Glutamatergic neuron (in vitro differentiated cells): ENCODE measurements around the gene ZBTB40. TPM values are rescaled to one million over a fixed set of nuclear protein-coding genes. Genes with fewer than 3 reads are reported as not detected.

ENCODE experiments used
- DNase-seq: peaks from one replicate; pipeline ENCODE4 v3.0.0; 2022
- H3K27ac Mint-ChIP-seq: one replicate; pipeline ENCODE4 v1.8.0; 2020; ENCODE audit warnings: mild to moderate bottlenecking, mixed read lengths, inconsistent platforms; ENCODE audit not compliant: unreplicated experiment
- H3K27me3 Mint-ChIP-seq: one replicate; pipeline ENCODE4 v1.8.0; 2020; ENCODE audit warnings: mild to moderate bottlenecking, moderate library complexity, mixed read lengths, inconsistent platforms; ENCODE audit not compliant: unreplicated experiment
- H3K36me3 Mint-ChIP-seq: one replicate; pipeline ENCODE4 v1.8.0; 2020; ENCODE audit warnings: mild to moderate bottlenecking, mixed read lengths, inconsistent platforms; ENCODE audit not compliant: unreplicated experiment
- H3K4me1 Mint-ChIP-seq: one replicate; pipeline ENCODE4 v1.8.0; 2020; ENCODE audit warnings: mild to moderate bottlenecking, low read depth, mixed read lengths, inconsistent platforms; ENCODE audit not compliant: unreplicated experiment
- H3K4me3 Mint-ChIP-seq: one replicate; pipeline ENCODE4 v1.8.0; 2020; ENCODE audit warnings: mild to moderate bottlenecking, mixed read lengths, inconsistent platforms; ENCODE audit not compliant: unreplicated experiment
- H3K9me3 Mint-ChIP-seq: one replicate; pipeline ENCODE4 v1.8.0; 2020; ENCODE audit warnings: mild to moderate bottlenecking, moderate library complexity, mixed read lengths, inconsistent platforms; ENCODE audit not compliant: unreplicated experiment
- CTCF ChIP-seq: fragments of 200-600 bp; sonication (generic); IDR thresholded peaks from one replicate; pipeline ENCODE4 v1.5.0; 2021; ENCODE audit not compliant: partially characterized antibody, unreplicated experiment
- total RNA-seq: library from RNA; stranded (reverse); fragmentation: NEBNext Ultra II Directional; extraction: Animal tissue kit (Norgen Biotek cat#: 25700); gene quantifications from one replicate; pipeline ENCODE4 v1.2.1, GENCODE V29; 2021; ENCODE audit not compliant: unreplicated experiment

ZBTB40 gene
- total RNA-seq, 1 donor from 2014 or later, result 25.7 TPM

DNA sequence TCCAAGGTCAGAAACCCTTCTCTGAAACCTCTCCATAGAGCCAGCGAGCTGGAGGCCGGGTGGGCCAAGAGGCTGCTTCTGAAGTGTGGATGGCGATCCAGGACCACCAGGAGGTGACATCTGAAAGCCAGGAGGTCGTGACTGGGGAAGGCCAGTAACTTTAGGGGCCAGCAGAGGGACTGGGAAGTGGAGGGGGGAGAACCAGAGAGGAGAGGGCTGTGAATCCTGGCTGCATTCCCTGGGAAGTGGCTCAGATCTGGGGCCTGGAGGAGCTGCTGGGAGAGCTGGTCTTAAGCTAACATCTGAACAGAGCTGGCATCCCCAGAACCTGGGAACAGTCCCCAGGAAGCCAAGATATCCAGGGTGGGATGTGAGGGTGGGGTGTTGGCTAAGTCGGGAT lies 100.4 kb downstream of the ZBTB40 start:
- Mint-ChIP-seq H3K9me3 (peaks cover 4% of the 10 kb centered on the region), H3K36me3 (peaks cover 3% of the 10 kb centered on the region), H3K27ac (no peak overlapping the region), H3K4me3 (no peak overlapping the region), H3K4me1 (peaks cover 13% of the 10 kb centered on the region), H3K27me3 (peaks cover 21% of the 10 kb centered on the region)
- DNase-seq, result no peak
- TF ChIP-seq CTCF, result no peak

DNA sequence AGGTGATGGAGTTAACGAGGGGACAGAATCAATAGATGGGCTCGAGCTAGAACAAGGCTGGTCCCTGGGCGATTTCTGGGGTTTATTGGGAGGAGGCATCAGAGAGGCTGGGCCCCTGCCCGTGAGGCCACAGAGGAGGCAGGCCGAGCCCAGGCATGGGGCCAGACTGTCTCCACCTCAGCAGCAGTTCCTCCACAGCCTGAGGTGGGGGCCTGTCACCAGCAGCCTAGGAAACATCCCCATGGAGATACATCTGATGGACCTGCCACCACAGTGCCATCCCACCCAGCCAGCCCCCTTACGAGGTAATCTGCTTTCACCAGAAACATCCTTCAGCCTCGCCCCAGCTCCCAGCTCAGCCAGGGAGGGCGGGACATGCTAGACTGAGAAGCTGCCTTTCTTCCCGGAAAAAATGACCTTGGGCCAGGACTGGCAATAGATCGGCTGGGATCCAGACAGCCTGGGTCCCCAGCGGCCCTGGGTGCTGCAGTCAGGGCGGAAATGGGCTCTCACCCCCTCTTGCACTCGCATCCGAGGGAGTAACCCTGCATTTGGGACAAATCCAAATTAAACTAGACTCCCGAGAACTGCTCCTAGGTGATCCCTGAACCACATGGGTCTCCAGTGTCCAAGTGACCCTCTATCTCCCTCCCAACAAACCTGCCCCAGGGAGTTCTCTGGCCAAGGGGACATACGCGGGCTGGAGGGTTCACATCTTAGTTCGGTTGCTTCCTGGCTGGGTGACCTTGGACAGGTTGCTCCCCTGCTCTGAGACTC lies 101.6 kb downstream of the ZBTB40 start:
- H3K36me3 Mint-ChIP-seq, result no peaks in the 10 kb centered on the region
- H3K27ac Mint-ChIP-seq, result no peak overlapping the region
- peaks cover 4% of the 10 kb centered on the region for H3K9me3 Mint-ChIP-seq
- H3K4me1 Mint-ChIP-seq, result peaks cover 13% of the 10 kb centered on the region
- DNase-seq, result no peak
- H3K27me3 Mint-ChIP-seq, result peaks cover 23% of the 10 kb centered on the region
- no peak overlapping the region for H3K4me3 Mint-ChIP-seq
- TF ChIP-seq CTCF, result no peak

DNA sequence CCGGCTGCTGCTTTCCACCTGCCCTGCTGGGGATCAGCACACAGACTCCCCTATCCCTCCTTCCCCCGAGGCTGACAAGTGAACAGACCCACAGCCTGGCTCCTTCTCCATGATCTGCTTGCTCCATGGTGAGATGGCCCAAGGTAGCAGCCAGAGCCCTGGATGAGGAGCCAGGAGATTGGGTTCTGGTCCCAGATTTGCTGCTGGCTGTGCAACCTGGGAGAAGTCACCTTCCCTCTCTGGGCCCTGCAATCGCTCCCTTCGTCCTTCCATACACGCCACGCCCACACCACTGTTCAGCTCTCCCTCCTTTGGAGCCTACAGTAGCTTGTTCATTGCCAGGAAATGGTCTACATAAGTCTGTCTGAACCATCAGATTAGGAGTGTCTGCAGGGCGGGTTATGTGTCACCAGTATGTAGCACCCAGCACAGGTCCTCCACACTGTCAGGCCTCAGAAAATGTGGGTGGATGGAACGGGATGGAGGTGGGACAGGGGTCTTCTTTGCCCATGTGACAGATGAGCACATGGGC lies 102.4 kb downstream of the ZBTB40 start:
- H3K36me3 Mint-ChIP-seq, result no peaks in the 10 kb centered on the region
- peaks cover under 1% of the 10 kb centered on the region for H3K9me3 Mint-ChIP-seq
- H3K27me3 Mint-ChIP-seq, result peaks cover 19% of the 10 kb centered on the region
- no peak for TF ChIP-seq CTCF
- no peak overlapping the region for H3K4me3 Mint-ChIP-seq
- no peak for DNase-seq
- H3K27ac Mint-ChIP-seq, result no peak overlapping the region
- H3K4me1 Mint-ChIP-seq, result peaks cover 11% of the 10 kb centered on the region

- no peaks in the 10 kb centered on the region for H3K36me3 Mint-ChIP-seq
- H3K4me1 Mint-ChIP-seq, result peaks cover 11% of the 10 kb centered on the region
- H3K9me3 Mint-ChIP-seq, result no peaks in the 10 kb centered on the region
- no peak for TF ChIP-seq CTCF
- peaks cover 21% of the 10 kb centered on the region for H3K27me3 Mint-ChIP-seq
- no peak overlapping the region for H3K27ac Mint-ChIP-seq
- no peak overlapping the region for H3K4me3 Mint-ChIP-seq
- DNase-seq, result no peak
These were observed 103.7 kb downstream of the ZBTB40 start for GRCh38 chr1:22555371-22555656.

DNA sequence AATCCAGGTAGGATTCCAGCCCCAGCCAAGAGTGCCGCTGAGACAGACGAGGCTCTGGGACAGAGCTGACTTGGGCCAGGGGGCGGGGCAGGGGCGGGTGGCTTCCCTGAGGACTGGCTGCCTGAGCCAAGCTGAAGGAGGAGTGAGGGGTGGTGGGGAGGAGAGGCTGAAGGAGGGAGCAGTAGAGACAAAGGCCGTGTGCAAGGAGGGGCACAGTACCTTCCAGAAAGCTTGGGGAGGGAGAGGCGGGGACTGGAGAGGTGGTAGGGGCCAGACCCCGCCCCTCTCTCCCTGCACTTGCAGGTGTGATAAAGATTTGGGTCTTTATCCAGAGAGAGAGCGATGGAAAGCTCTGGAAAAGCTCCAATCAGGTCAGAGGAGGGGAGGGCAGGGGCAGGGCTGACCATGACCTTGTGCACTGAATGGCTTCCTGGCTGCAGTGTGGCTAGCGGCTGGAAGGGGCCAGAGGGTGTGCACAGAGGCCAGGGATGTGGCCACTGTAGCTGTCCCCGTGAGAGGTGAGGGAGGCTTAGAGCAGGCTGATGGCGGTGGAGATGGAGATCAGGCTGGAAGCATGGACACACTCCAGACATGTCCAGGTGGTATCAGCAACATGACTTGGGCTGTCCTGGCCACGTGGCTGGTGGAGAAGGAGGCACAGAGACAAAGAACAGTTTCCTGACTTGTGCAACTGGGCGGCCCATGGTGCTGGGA lies 104.9 kb downstream of the ZBTB40 start:
- Mint-ChIP-seq H3K9me3 (peaks cover 2% of the 10 kb centered on the region), H3K36me3 (no peaks in the 10 kb centered on the region), H3K4me1 (peaks cover 11% of the 10 kb centered on the region), H3K4me3 (no peak overlapping the region), H3K27me3 (peaks cover 30% of the 10 kb centered on the region), H3K27ac (peak overlapping the region; percentile 9)
- DNase-seq, result no peak
- no peak for TF ChIP-seq CTCF
